ENCODE measurements around the gene CLASRP. TPM values are rescaled to one million over a fixed set of nuclear protein-coding genes. Genes with fewer than 3 reads are reported as not detected.

CLASRP gene
- total RNA-seq, 1 experiment from 2014 or later = 87.1 TPM

GRCh38 chr19:45070214-45070613 lies 31.4 kb downstream of the CLASRP start:
- no peaks in the 10 kb centered on the region for H3K9me3 Mint-ChIP-seq
- H3K79me2 ChIP-seq (ENCODE audit: insufficient read depth, low read length) = peaks cover 2% of the 10 kb centered on the region; the same call in 1 of the 2 replicates
- H3K4me3 Mint-ChIP-seq = peak overlapping the region in 1 of 2 experiments; percentile 16; a peak in 1 of 5 replicates
- TF ChIP-seq, protein P1, sequence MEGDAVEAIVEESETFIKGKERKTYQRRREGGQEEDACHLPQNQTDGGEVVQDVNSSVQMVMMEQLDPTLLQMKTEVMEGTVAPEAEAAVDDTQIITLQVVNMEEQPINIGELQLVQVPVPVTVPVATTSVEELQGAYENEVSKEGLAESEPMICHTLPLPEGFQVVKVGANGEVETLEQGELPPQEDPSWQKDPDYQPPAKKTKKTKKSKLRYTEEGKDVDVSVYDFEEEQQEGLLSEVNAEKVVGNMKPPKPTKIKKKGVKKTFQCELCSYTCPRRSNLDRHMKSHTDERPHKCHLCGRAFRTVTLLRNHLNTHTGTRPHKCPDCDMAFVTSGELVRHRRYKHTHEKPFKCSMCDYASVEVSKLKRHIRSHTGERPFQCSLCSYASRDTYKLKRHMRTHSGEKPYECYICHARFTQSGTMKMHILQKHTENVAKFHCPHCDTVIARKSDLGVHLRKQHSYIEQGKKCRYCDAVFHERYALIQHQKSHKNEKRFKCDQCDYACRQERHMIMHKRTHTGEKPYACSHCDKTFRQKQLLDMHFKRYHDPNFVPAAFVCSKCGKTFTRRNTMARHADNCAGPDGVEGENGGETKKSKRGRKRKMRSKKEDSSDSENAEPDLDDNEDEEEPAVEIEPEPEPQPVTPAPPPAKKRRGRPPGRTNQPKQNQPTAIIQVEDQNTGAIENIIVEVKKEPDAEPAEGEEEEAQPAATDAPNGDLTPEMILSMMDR (conservative IDR thresholded peaks at IDR 0.05) = no peak
- H3K23me2 ChIP-seq (ENCODE audit: insufficient read length, low read depth, low read length, poor library complexity, severe bottlenecking) = peaks cover 8% of the 10 kb centered on the region
- no peak overlapping the region for H2BK20ac ChIP-seq (ENCODE audit: low read depth, low read length, poor library complexity, severe bottlenecking)
- H2BK15ac ChIP-seq (ENCODE audit: low read depth, low read length) = no peak overlapping the region
- no peak overlapping the region for H2BK5ac ChIP-seq (ENCODE audit: insufficient read length, low read length)
- H3K9me3 ChIP-seq (ENCODE audit: control insufficient read depth, low read depth, low read length) = no peaks in the 10 kb centered on the region
- H3K18ac ChIP-seq (ENCODE audit: insufficient read length, low read depth, low read length) = no peak overlapping the region
- no peaks in the 10 kb centered on the region for H3K27me3 ChIP-seq (ENCODE audit: insufficient read depth, low read length)
- H3T11ph ChIP-seq (ENCODE audit: low read length) = no peak overlapping the region
- no peak overlapping the region for H2BK12ac ChIP-seq (ENCODE audit: insufficient read length, low read depth, low read length)
- no peak overlapping the region for H3K27ac ChIP-seq (ENCODE audit: insufficient read length, low read depth, low read length)
- H3K23ac ChIP-seq (ENCODE audit: insufficient read length, low read depth, low read length) = no peak overlapping the region
- H4K8ac ChIP-seq (replicated peaks; ENCODE audit: insufficient read length, low read depth, low read length) = no peak overlapping the region
- H2AFZ ChIP-seq (ENCODE audit: low read length) = no peak overlapping the region
- no peak overlapping the region for H3K4me2 ChIP-seq (ENCODE audit: insufficient read depth, insufficient read length, low read length)
- H4K20me1 ChIP-seq (ENCODE audit: control insufficient read depth, insufficient read depth, insufficient read length) = no peaks in the 10 kb centered on the region
- H3K79me1 ChIP-seq (ENCODE audit: insufficient read depth, low read depth, low read length, poor library complexity, severe bottlenecking) = no peaks in the 10 kb centered on the region
- H4K5ac ChIP-seq (ENCODE audit: insufficient read length, low read depth, low read length) = no peak overlapping the region
- peaks cover 3% of the 10 kb centered on the region; the same call in 1 of the 2 replicates for H3K4me1 ChIP-seq (ENCODE audit: insufficient read depth, low read length)
- DNase-seq = no peak
- no peak overlapping the region for H3K14ac ChIP-seq (ENCODE audit: insufficient read depth, low read length)
- H2AK5ac ChIP-seq (ENCODE audit: insufficient read length, low read length) = no peak overlapping the region
- no peaks in the 10 kb centered on the region for H3K27me3 Mint-ChIP-seq (ENCODE audit: low read depth)
- no CpG with 5 or more reads among the region's 6 CpGs for WGBS (ENCODE audit: extremely low coverage, insufficient read length, low lambda C conversion rate)
- peaks cover 33 to 60% (median 52%) of the 10 kb centered on the region in 3 experiments for H3K36me3 Mint-ChIP-seq (ENCODE audit: insufficient read depth in 1 of 3, low read depth in 3 of 3)
- H2BK120ac ChIP-seq (ENCODE audit: low read depth, low read length, poor library complexity, severe bottlenecking) = no peak overlapping the region
- no peak overlapping the region for H3K4ac ChIP-seq (ENCODE audit: low read depth, low read length)
- no peak overlapping the region for H3K56ac ChIP-seq (ENCODE audit: insufficient read length, low read depth, low read length)
- peak overlapping the region in 2 of 3 experiments; percentile 61 to 73; a peak in 4 of 7 replicates for H3K27ac Mint-ChIP-seq
- no peak overlapping the region for H4K91ac ChIP-seq (ENCODE audit: insufficient read length, low read depth, low read length)
- peaks cover 13 to 23% of the 10 kb centered on the region in 2 experiments for H3K4me1 Mint-ChIP-seq
- H3K9ac ChIP-seq (ENCODE audit: extremely low read depth, insufficient read length, low read length) = no peak overlapping the region
